K562 (cell line): ENCODE results near the gene RARRES2. TPM values are rescaled to one million over a fixed set of nuclear protein-coding genes. Genes with fewer than 3 reads are reported as not detected.

ENCODE experiments used
- ATAC-seq: fragments of 200-7000 bp; cut with Tn5 transposase; 3 replicates; pipeline ENCODE4 v1.9.1; 2020; ENCODE audit warnings: moderate library complexity
- BruUV-seq: library from RNA; stranded (reverse); fragments of 400-500 nt; replicated peaks from 2 replicates; lab custom pipeline; 2021; lab: Mats Ljungman, UMichigan
- CTCF ChIA-PET: fragments of 300-600 bp; formaldehyde crosslinking; extraction: SDS; loops from one replicate; lab custom pipeline; 2021; ENCODE audit warnings: low intra/inter-chr PET ratio; lab: Yijun Ruan, JAX
- POLR2A ChIA-PET: fragments of 300-600, 350-650 bp; sonication (Branson Sonifier 250); formaldehyde crosslinking; extraction: SDS; loops from one replicate; lab custom pipeline; 2021; ENCODE audit warnings: antibody characterized with exemption, inconsistent platforms; lab: Yijun Ruan, JAX
- DNase-seq, 4 experiments: peaks; one replicate each; pipeline versions ENCODE4 v3.0.0 to v3.0.0-alpha.2; 2011 to 2018; ENCODE audit warnings: low spot score in 3 of 4, mixed read lengths in 3 of 4; ENCODE audit errors: extremely low read depth in 1 of 4
- FAIRE-seq: peaks from 2 replicates; lab custom pipeline; 2011; peaks lifted over from hg19 to GRCh38; lab: Jason Lieb, UNC
- H2AFZ ChIP-seq: 2 replicates; pipeline ENCODE4 v1.6.0; 2011; ENCODE audit warnings: low read depth, low read length, control low read depth, inconsistent platforms
- H3K27ac ChIP-seq: fragments of 200-600 bp; 3 replicates; pipeline ENCODE4 v1.8.0; 2011; ENCODE audit warnings: low read depth, mild to moderate bottlenecking, control low read depth, inconsistent platforms, low read length, moderate library complexity, mixed read lengths; ENCODE audit errors: extremely low read depth
- H3K27me3 ChIP-seq, 2 experiments: fragments of 300-600 bp in 1 of 2; 2 replicates in 1 of 2; 3 replicates in 1 of 2; pipeline versions ENCODE4 v1.6.0 to v1.8.0; 2011; ENCODE audit warnings: inconsistent platforms in 2 of 2, low read length in 2 of 2, mild to moderate bottlenecking in 1 of 2, mixed read lengths in 1 of 2, moderate library complexity in 1 of 2; ENCODE audit not compliant: control insufficient read depth in 2 of 2, insufficient read depth in 2 of 2
- H3K36me3 ChIP-seq: fragments of 300-600 bp; 3 replicates; pipeline ENCODE4 v1.8.0; 2011; ENCODE audit warnings: mild to moderate bottlenecking, low read length, inconsistent platforms; ENCODE audit not compliant: control insufficient read depth, insufficient read depth
- H3K4me1 ChIP-seq, 2 experiments: fragments of 200-600 bp in 1 of 2; replicated peaks in 1 of 2; 2 replicates in 1 of 2; 3 replicates in 1 of 2; pipeline versions ENCODE4 v1.5.1 to v1.8.0; 2011; ENCODE audit warnings: inconsistent platforms in 2 of 2, low read length in 2 of 2, mild to moderate bottlenecking in 1 of 2, mixed read lengths in 1 of 2, moderate library complexity in 1 of 2; ENCODE audit not compliant: control insufficient read depth in 2 of 2, insufficient read depth in 2 of 2
- H3K4me2 ChIP-seq: 2 replicates; pipeline ENCODE4 v1.6.1; 2011; ENCODE audit warnings: low read length, control low read depth, inconsistent platforms, mixed read lengths; ENCODE audit not compliant: insufficient read depth
- H3K4me3 ChIP-seq: fragments of 200-600 bp; sonication (generic), shearing (Covaris generic); 2 replicates; pipeline ENCODE4 v1.5.1; 2016; ENCODE audit warnings: control low read depth, inconsistent platforms
- H3K79me2 ChIP-seq: fragments of 200-600 bp; 3 replicates; pipeline ENCODE4 v1.8.0; 2011; ENCODE audit warnings: low read length, inconsistent platforms; ENCODE audit not compliant: control insufficient read depth, insufficient read depth
- H3K9ac ChIP-seq, 2 experiments: 2 replicates each; pipeline versions ENCODE4 v1.6.0 to v1.6.1; 2011; ENCODE audit warnings: low read depth in 2 of 2, low read length in 2 of 2, control low read depth in 1 of 2, inconsistent platforms in 1 of 2, mild to moderate bottlenecking in 1 of 2, mixed read lengths in 1 of 2; ENCODE audit not compliant: insufficient read depth in 1 of 2
- H3K9me1 ChIP-seq: one replicate; pipeline ENCODE4 v1.6.0; 2011; ENCODE audit warnings: inconsistent platforms, mild to moderate bottlenecking, low read length, moderate library complexity; ENCODE audit not compliant: control insufficient read depth, insufficient read depth
- H3K9me3 ChIP-seq: replicated peaks from 2 replicates; pipeline ENCODE4 v1.5.1; 2011; ENCODE audit warnings: low read depth, low read length, inconsistent platforms; ENCODE audit not compliant: control insufficient read depth, insufficient read depth
- H4K20me1 ChIP-seq: replicated peaks from 2 replicates; pipeline ENCODE4 v1.6.1; 2011; ENCODE audit warnings: low read length, inconsistent platforms, mixed read lengths; ENCODE audit not compliant: control insufficient read depth, insufficient read depth
- ADNP ChIP-seq: fragments of 200-800 bp; sonication (Bioruptor generic); IDR thresholded peaks from 2 replicates; pipeline ENCODE4 v1.6.1; 2016; ENCODE audit warnings: missing genetic modification characterization, missing compliant biosample characterization
- CEBPZ ChIP-seq: fragments of 150-350 bp; IDR thresholded peaks from 2 replicates; pipeline ENCODE4 v1.6.1; 2014; ENCODE audit warnings: low read depth, mild to moderate bottlenecking, low read length, borderline replicate concordance
- DACH1 ChIP-seq: fragments of 450-650 bp; IDR thresholded peaks from 2 replicates; pipeline ENCODE4 v1.6.1; 2018; ENCODE audit not compliant: partially characterized antibody
- DEAF1 ChIP-seq: fragments of 450-650 bp; formaldehyde crosslinking; IDR thresholded peaks from 2 replicates; pipeline ENCODE4 v1.4.0; 2020; ENCODE audit warnings: mild to moderate bottlenecking, moderate library complexity
- HDAC2 ChIP-seq: fragments of 450-650 bp; IDR thresholded peaks from 2 replicates; pipeline ENCODE4 v1.6.1; 2016; ENCODE audit warnings: mild to moderate bottlenecking
- IRF1 ChIP-seq: sonication (generic); formaldehyde crosslinking; IDR thresholded peaks from 2 replicates; pipeline ENCODE4 v1.8.0; 2022; ENCODE audit warnings: missing genetic modification reagents, mild to moderate bottlenecking, borderline replicate concordance
- MAZ ChIP-seq, 2 experiments: fragments of 450-650 bp in 1 of 2; sonication (generic) in 1 of 2; formaldehyde crosslinking; IDR thresholded peaks in 1 of 2; conservative IDR thresholded peaks in 1 of 2; 2 replicates each; pipeline versions ENCODE4 v1.4.0 to v1.5.0; 2020; ENCODE audit warnings: mild to moderate bottlenecking in 1 of 2, missing genetic modification reagents in 1 of 2
- MXD1 ChIP-seq: fragments of 250-450 bp; sonication (Bioruptor Pico); IDR thresholded peaks from 2 replicates; pipeline ENCODE4 v1.8.0; 2021; ENCODE audit warnings: borderline replicate concordance, mild to moderate bottlenecking, moderate library complexity; ENCODE audit not compliant: poor library complexity, severe bottlenecking
- MYNN ChIP-seq, 2 experiments: sonication (generic); formaldehyde crosslinking in 1 of 2; IDR thresholded peaks; 2 replicates each; pipeline versions ENCODE4 v1.5.0 to v1.6.1; 2016 to 2020; ENCODE audit warnings: antibody characterized with exemption in 1 of 2, missing genetic modification reagents in 1 of 2
- SIX5 ChIP-seq, 2 experiments: IDR thresholded peaks; 2 replicates each; pipeline ENCODE4 v1.6.1; 2011; ENCODE audit warnings: low read length in 2 of 2, borderline replicate concordance in 1 of 2, low read depth in 1 of 2, mild to moderate bottlenecking in 1 of 2, moderate library complexity in 1 of 2; ENCODE audit not compliant: insufficient read depth in 1 of 2
- SMAD1 ChIP-seq: fragments of 150-350 bp; IDR thresholded peaks from 2 replicates; pipeline ENCODE4 v1.6.1; 2014; ENCODE audit warnings: low read length, low read depth; ENCODE audit not compliant: partially characterized antibody
- ZKSCAN1 ChIP-seq: fragments of 150-350 bp; IDR thresholded peaks from 2 replicates; pipeline ENCODE4 v1.6.1; 2016; ENCODE audit warnings: low read depth, low read length
- ZNF764 ChIP-seq: fragments of 250-450 bp; sonication (Bioruptor Pico); IDR thresholded peaks from 2 replicates; pipeline ENCODE4 v1.4.0; 2020; ENCODE audit warnings: low read depth, mild to moderate bottlenecking, moderate library complexity
- WGBS: fragments of 100-300 bp; shearing (Covaris generic); methylation state at CpG from one replicate; pipeline ENCODE4 v1.1.6; 2016; ENCODE audit warnings: low coverage, mixed read lengths; ENCODE audit not compliant: insufficient coverage; ENCODE audit errors: missing lambda C conversion rate; 5-methylcytosine and 5-hydroxymethylcytosine counted together
- in situ Hi-C: fragments of 300-500 bp; cut with MboI; formaldehyde crosslinking; loops from 4 replicates; pipeline ENCODE4 v1.15.0; 2018; ENCODE audit warnings: inconsistent platforms, mixed read lengths
- intact Hi-C: fragments of 100-400 bp; cut with micrococcal nuclease; formaldehyde crosslinking; loops from 2 replicates; pipeline ENCODE4 v1.14.2; 2022
- polyA plus RNA-seq, 8 experiments: library from polyadenylated mRNA; depleted of rRNA in 4 of 8; stranded (reverse) in 5 of 8; unstranded in 3 of 8; fragments of >200 nt; fragmentation: Nextera tagmentation in 2 of 8; fragmentation: Illumina TruSeq in 1 of 8; extraction: Ambion mirVana in 2 of 8; extraction: Trizol in 1 of 8; gene quantifications; 2 replicates each; pipeline versions ENCODE4 v1.2.1 to v1.2.3, GENCODE V29; 2011 to 2014; ENCODE audit warnings: inconsistent platforms in 1 of 8, missing spikeins in 1 of 8
- total RNA-seq, 7 experiments: library from RNA; depleted of rRNA in 6 of 7; stranded (reverse); fragments of >200 nt in 6 of 7; fragmentation: Illumina TruSeq in 2 of 7; extraction: Trizol in 2 of 7; gene quantifications; 2 replicates each; pipeline versions ENCODE4 v1.2.1 to v1.2.3, GENCODE V29; 2011 to 2021; ENCODE audit warnings: low replicate concordance in 1 of 7

Gene RARRES2
- total and polyA plus RNA-seq, 9 of the 15 experiments (the other 6 are each of a cell fraction or from before 2014, with no cell fraction given), result 0.11 to 1.7 (median 0.23) TPM; not detected in 6

GRCh38 chr7:150378115-150378852 lies 36.9 kb upstream of the RARRES2 start:
- ChIA-PET CTCF (interaction anchor here (0.8 kb wide), 1 partner anchor 22 kb away, joined by 3 read pairs; no protein-coding TSS in a partner anchor), POLR2A (interaction anchor here (0.7 to 2.1 kb wide), 9 partner anchors 8 to 616 kb away, joined by 3 to 30 read pairs (median 4); partner anchors contain the start of gene REPIN1)
- 6% methylated on average over 32 of the region's 32 CpGs for WGBS
- no peaks in the 10 kb centered on the region for H3K9me3 ChIP-seq
- peak; percentile 46 for FAIRE-seq
- H3K27me3 ChIP-seq, result no peaks in the 10 kb centered on the region
- H3K4me2 ChIP-seq, result peak overlapping the region; percentile 99
- in situ Hi-C loops, result no loop called here
- DNase-seq, result peak; percentile 71 to 82 (median 72)
- peaks cover 17% of the 10 kb centered on the region for H4K20me1 ChIP-seq
- peak overlapping the region; percentile 96 for H3K4me3 ChIP-seq
- H3K9ac ChIP-seq, result peak overlapping the region; percentile 85 to 95
- TSS peak; percentile 98 for BruUV-seq
- peaks cover 7% of the 10 kb centered on the region for H3K9me1 ChIP-seq
- H3K79me2 ChIP-seq, result peaks cover 61% of the 10 kb centered on the region
- ATAC-seq, result peak; percentile 3
- peaks cover 22% of the 10 kb centered on the region; the same call in 2 of the 3 replicates for H3K36me3 ChIP-seq
- peak overlapping the region; percentile 73 for H3K27ac ChIP-seq
- intact Hi-C loops, result loop anchor here (2.0 kb wide), 3 partner anchors 21 to 663 kb away; a partner anchor contains a TSS
- H2AFZ ChIP-seq, result peak overlapping the region; percentile 67
- H3K4me1 ChIP-seq, result peaks cover 40 to 54% of the 10 kb centered on the region in 2 experiments
- TF ChIP-seq MAZ (CRISPR knock-in tag; conservative IDR thresholded peaks at IDR 0.05 in 1 of 2, IDR thresholded peaks at IDR 0.05 in 1 of 2) (peak; percentile 19 to 66; a peak in 3 of 4 replicates), DACH1 (peak; percentile 88), ADNP (tag) (no peak), ZNF764 (CRISPR knock-in tag) (peak; percentile 33; the same call in 1 of the 2 replicates), CEBPZ (no peak), MYNN (IDR thresholded peaks at IDR 0.05) (no peak), MYNN (CRISPR knock-in tag; IDR thresholded peaks at IDR 0.05) (no peak), ZKSCAN1 (peak; percentile 7; the same call in 1 of the 2 replicates), DEAF1 (CRISPR knock-in tag) (0 out of 2 replicates have a peak, but pooled peaks have one; percentile 9), MXD1 (no peak), SIX5 (IDR thresholded peaks at IDR 0.05; ENCODE audit: borderline replicate concordance in 1 of 2, insufficient read depth in 1 of 2, low read depth in 1 of 2, low read length in 2 of 2) (no peak), SMAD1 (no peak), HDAC2 (no peak), IRF1 (0 out of 2 replicates have a peak, but pooled peaks have one; percentile 39)
